Measurements from ENCODE around the gene TMEM82.

TMEM82 gene

GRCh38 chr1:15728937-15729657 lies 13.2 kb upstream of the TMEM82 start:
- Mint-ChIP-seq H3K36me3 (peaks cover 56% of the 10 kb centered on the region), H3K27ac (no peak overlapping the region), H3K9me3 (no peaks in the 10 kb centered on the region), H3K4me3 (no peak overlapping the region), H3K4me1 (no peaks in the 10 kb centered on the region)
- DNase-seq (ENCODE audit: low spot score in 2 of 2) (no peak), ATAC-seq (no peak)

DNA sequence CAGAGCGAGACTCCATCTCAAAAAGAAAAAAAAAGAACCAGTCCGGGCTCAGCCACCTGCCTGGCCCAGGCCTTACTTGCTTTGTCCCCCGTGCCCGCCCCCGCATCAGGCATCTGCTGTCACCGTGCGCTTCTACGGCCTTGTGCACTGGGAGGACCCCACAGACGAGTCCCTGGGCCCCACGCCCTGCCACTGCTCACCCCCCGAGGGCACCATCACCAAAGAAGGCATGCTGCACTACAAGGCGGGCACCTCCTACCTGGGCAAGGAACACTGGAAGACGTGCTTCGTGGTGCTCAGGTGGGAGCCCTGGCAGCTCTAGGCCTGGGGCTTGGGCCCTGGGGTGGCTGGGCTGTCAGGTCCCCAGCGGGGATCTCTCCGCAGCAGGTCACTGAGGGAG lies 11.9 kb upstream of the TMEM82 start:
- ATAC-seq (no peak), DNase-seq (ENCODE audit: low spot score in 2 of 2) (no peak)
- H3K4me1 Mint-ChIP-seq = no peaks in the 10 kb centered on the region
- peaks cover 47% of the 10 kb centered on the region for H3K36me3 Mint-ChIP-seq
- H3K9me3 Mint-ChIP-seq = no peaks in the 10 kb centered on the region
- no peak overlapping the region for H3K4me3 Mint-ChIP-seq
- H3K27ac Mint-ChIP-seq = no peak overlapping the region

GRCh38 chr1:15730936-15731335 lies 11.4 kb upstream of the TMEM82 start:
- ATAC-seq = no peak

DNA sequence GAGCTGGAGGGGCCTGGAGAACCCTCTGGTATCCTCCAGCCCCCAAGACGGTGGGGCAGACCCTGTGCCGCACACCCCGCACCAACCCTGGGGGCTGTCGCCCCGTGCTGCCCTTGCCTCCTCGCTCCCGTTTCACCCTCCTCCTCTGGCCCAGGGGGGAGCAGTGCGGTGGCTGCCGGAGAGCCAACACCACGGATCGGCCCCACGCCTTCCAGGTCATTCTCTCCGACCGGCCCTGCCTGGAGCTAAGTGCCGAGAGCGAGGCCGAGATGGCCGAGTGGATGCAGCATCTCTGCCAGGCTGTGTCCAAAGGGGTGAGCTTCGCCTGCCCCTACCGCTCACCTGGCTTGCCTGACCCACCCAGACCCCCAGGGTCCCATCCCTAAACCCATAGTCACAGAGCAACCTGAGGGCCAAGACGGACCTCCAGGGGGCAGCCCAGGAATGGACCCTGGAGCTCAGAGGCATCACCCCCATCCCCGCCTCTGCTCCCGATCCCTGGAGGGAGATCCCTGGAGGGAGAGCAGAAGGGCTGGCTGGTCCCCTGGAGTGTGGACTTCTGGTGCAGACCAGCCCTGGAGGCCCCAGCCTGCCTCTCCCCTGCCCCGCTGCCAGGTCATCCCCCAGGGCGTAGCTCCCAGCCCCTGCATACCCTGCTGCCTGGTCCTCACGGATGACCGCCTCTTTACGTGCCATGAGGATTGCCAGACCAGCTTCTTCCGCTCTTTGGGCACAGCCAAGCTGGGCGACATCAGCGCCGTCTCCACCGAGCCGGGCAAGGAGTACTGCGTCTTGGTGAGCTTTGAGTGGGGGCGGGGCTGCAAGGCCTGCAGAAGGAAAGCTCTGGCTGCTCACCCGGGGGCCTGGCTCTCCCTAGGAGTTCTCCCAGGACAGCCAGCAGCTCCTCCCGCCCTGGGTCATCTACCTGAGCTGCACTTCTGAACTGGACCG lies 10.3 kb upstream of the TMEM82 start:
- H3K4me1 Mint-ChIP-seq = no peaks in the 10 kb centered on the region
- peaks cover 33% of the 10 kb centered on the region for H3K36me3 Mint-ChIP-seq
- no peaks in the 10 kb centered on the region for H3K9me3 Mint-ChIP-seq
- peak overlapping the region; percentile 37 for H3K27ac Mint-ChIP-seq
- no peak overlapping the region for H3K4me3 Mint-ChIP-seq
- DNase-seq (ENCODE audit: low spot score in 2 of 2) = no peak
- no peak for ATAC-seq

More at GRCh38 chr1:15730936-15731335, 11.4 kb upstream of the TMEM82 start:
- Mint-ChIP-seq H3K36me3 (peaks cover 42% of the 10 kb centered on the region), H3K9me3 (no peaks in the 10 kb centered on the region), H3K27ac (no peak overlapping the region), H3K4me1 (no peaks in the 10 kb centered on the region), H3K4me3 (no peak overlapping the region)
- no peak for DNase-seq (ENCODE audit: low spot score in 2 of 2)

GRCh38 chr1:15732686-15733081 lies 9.6 kb upstream of the TMEM82 start:
- no peak for DNase-seq (ENCODE audit: low spot score in 2 of 2)
- no peak for ATAC-seq
- H3K27ac Mint-ChIP-seq = peak overlapping the region; percentile 37
- no peaks in the 10 kb centered on the region for H3K4me1 Mint-ChIP-seq
- no peak overlapping the region for H3K4me3 Mint-ChIP-seq
- no peaks in the 10 kb centered on the region for H3K9me3 Mint-ChIP-seq
- H3K36me3 Mint-ChIP-seq = peaks cover 30% of the 10 kb centered on the region

DNA sequence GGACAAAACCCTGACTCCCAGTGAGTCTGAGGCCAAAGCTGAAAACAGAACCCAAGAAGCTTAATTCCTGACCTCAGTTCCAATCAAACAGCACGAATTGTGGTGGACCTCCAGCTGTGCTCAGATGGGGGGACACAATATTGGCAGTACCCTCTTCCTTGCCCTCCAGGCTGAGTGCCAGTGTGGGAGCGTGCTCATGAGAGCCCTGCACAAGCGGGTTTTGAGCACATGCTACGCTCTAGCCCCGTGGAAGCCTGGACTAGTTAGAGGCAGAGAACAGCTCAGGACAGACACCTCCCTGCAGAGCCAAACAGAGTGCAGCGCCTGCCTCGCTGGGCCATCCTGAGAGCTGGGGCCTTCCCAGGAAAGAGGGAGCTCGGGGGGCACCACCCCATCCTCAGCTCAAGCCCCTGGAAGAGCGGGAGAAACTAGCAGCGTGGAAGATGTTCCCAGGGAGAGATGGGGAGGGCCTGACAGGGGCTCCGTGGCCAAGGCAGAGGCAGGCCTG lies 9.0 kb upstream of the TMEM82 start:
- ATAC-seq (no peak), DNase-seq (ENCODE audit: low spot score in 2 of 2) (no peak)
- no peak overlapping the region for H3K27ac Mint-ChIP-seq
- peaks cover 24% of the 10 kb centered on the region for H3K36me3 Mint-ChIP-seq
- H3K4me1 Mint-ChIP-seq = no peaks in the 10 kb centered on the region
- H3K9me3 Mint-ChIP-seq = no peaks in the 10 kb centered on the region
- no peak overlapping the region for H3K4me3 Mint-ChIP-seq

- Mint-ChIP-seq H3K4me3 (no peak overlapping the region), H3K4me1 (no peaks in the 10 kb centered on the region), H3K27ac (no peak overlapping the region), H3K9me3 (no peaks in the 10 kb centered on the region), H3K36me3 (peaks cover 19% of the 10 kb centered on the region)
- ATAC-seq (no peak), DNase-seq (ENCODE audit: low spot score in 2 of 2) (no peak)
These were observed 8.5 kb upstream of the TMEM82 start for GRCh38 chr1:15733726-15734226.

DNA sequence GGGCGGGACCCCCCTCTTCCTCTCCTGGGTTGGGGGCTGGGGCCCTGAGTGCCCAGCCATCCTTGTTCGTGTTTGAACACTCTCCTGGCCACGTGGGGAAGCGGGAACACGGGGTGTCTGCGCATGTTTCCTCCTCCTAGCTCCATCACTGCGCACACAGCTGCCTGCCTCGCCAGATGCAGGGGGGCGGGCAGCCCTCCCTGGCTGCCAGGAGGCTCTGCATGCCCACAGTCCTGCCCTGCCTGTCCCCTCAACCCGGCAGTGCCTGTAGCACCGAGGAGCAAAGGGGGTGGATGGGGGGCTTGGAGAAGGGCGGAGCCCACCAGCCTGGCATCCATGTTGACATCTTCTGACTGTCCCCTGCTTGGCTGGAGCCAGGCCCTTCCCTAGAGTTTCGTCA lies 8.0 kb upstream of the TMEM82 start:
- ATAC-seq (no peak), DNase-seq (ENCODE audit: low spot score in 2 of 2) (no peak)
- H3K27ac Mint-ChIP-seq = no peak overlapping the region
- no peaks in the 10 kb centered on the region for H3K9me3 Mint-ChIP-seq
- H3K4me3 Mint-ChIP-seq = no peak overlapping the region
- H3K4me1 Mint-ChIP-seq = no peaks in the 10 kb centered on the region
- peaks cover 17% of the 10 kb centered on the region for H3K36me3 Mint-ChIP-seq

- no peak for ATAC-seq
- Mint-ChIP-seq H3K4me1 (no peaks in the 10 kb centered on the region), H3K27ac (no peak overlapping the region), H3K36me3 (peaks cover 13% of the 10 kb centered on the region), H3K9me3 (no peaks in the 10 kb centered on the region), H3K4me3 (no peak overlapping the region)
- DNase-seq (ENCODE audit: low spot score in 2 of 2) = no peak
These were observed 7.4 kb upstream of the TMEM82 start for GRCh38 chr1:15734901-15735300.

GRCh38 chr1:15735304-15736037 lies 6.8 kb upstream of the TMEM82 start:
- ATAC-seq (no peak), DNase-seq (ENCODE audit: low spot score in 2 of 2) (no peak)
- Mint-ChIP-seq H3K4me3 (no peak overlapping the region), H3K27ac (no peak overlapping the region), H3K36me3 (peaks cover 13% of the 10 kb centered on the region), H3K4me1 (no peaks in the 10 kb centered on the region), H3K9me3 (no peaks in the 10 kb centered on the region)

- H3K36me3 Mint-ChIP-seq = peaks cover 13% of the 10 kb centered on the region
- H3K4me1 Mint-ChIP-seq = peaks cover 3% of the 10 kb centered on the region
- no peak within 1 kb of the TSS for H3K4me3 Mint-ChIP-seq
- no peaks in the 10 kb centered on the region for H3K9me3 Mint-ChIP-seq
- ATAC-seq = no peak
- no peak for DNase-seq (ENCODE audit: low spot score in 2 of 2)
- H3K27ac Mint-ChIP-seq = no peak within 1 kb of the TSS
These were observed 6.0 kb upstream of the TMEM82 start, which contains the start of gene SLC25A34 for GRCh38 chr1:15736038-15736891. TSS of gene SLC25A34 (plus strand) at chr1:15736258. CDS start at chr1:15736486, 228 bp downstream.

DNA sequence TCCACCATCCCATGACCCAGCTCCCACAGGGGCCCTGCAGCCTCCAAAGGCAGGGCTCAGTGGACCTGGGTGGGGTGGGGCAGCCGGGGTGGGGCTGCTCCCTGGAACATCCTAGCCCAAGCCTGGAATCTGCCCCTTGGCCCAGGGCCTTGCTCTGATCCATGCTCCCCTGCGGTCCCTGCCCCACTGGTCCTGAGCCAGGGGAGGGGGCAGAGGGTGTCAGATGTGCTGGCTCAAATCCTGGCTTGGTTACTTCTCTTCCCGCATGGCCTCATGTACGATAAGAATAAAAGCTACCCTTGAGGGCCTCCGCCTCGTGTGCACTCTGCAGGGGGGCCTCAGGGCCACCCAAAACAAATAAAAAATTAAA lies 5.4 kb upstream of the TMEM82 start:
- Mint-ChIP-seq H3K27ac (no peak overlapping the region), H3K9me3 (no peaks in the 10 kb centered on the region), H3K36me3 (peaks cover 13% of the 10 kb centered on the region), H3K4me3 (no peak overlapping the region), H3K4me1 (peaks cover 7% of the 10 kb centered on the region)
- DNase-seq (ENCODE audit: low spot score in 2 of 2) (no peak), ATAC-seq (no peak)

DNA sequence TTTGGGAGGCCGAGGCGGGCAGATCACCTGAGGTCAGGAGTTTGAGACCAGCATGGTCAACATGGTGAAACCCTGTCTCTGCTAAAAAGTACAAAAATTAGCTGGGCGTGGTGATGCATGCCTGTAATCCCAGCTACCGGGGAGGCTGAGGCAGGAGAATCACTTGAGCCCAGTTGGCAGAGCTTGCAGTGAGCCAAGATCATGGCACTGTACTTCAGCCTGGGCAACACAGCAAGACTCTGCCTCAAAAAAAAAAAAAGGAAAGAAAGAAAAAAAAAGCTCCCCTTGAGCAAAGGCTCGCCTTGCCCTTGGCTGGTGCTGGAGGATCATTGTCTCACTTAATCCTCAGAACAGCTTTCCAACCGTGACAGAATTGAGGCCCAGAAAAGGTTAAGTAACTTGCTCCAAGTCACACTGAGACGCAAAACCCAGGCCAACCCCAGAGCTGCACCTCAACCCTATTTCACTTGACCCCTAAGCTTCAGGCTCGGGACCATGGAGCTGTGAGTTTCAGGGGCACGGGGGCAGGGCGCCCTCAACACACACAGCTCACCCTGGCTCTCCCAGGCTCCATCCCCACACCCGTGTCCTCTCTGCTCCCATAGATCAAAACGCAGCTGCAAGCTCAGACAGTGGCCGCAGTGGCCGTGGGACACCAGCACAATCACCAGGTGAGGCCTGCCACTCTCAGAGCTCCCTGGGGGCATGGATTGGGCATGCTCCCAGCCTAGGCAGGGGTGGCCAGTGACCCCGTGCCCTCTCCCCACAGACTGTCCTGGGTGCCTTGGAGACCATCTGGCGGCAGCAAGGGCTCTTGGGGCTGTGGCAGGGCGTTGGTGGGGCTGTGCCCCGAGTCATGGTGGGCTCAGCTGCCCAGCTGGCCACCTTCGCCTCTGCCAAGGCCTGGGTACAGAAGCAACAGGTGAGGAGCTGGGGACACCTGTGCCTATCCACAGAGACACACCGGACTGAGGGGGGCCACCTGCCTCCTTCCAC lies 4.7 kb upstream of the TMEM82 start:
- Mint-ChIP-seq H3K4me1 (peaks cover 7% of the 10 kb centered on the region), H3K27ac (peak overlapping the region; percentile 32), H3K36me3 (peaks cover 7% of the 10 kb centered on the region), H3K9me3 (no peaks in the 10 kb centered on the region), H3K4me3 (no peak overlapping the region)
- DNase-seq (ENCODE audit: low spot score in 2 of 2) = no peak
- no peak for ATAC-seq

Data from stimulated activated effector memory CD8-positive, alpha-beta T cell treated with anti-CD3 and anti-CD28 coated beads, Interleukin-12 subunit alpha, Interleukin-12 subunit beta, amount 100 ng/mL, for 72 hours (primary cell).